GM21367 (cell line): ENCODE data around the gene LRRC42.
A peak's percentile ranks its signal among the peaks of the same experiment; 100 is the strongest.

Experiments
- ATAC-seq: cut with Tn5 transposase; IDR thresholded peaks from one replicate; pipeline ENCODE4 v1.9.1; 2021; ENCODE audit not compliant: unreplicated experiment

Gene LRRC42, protein sequence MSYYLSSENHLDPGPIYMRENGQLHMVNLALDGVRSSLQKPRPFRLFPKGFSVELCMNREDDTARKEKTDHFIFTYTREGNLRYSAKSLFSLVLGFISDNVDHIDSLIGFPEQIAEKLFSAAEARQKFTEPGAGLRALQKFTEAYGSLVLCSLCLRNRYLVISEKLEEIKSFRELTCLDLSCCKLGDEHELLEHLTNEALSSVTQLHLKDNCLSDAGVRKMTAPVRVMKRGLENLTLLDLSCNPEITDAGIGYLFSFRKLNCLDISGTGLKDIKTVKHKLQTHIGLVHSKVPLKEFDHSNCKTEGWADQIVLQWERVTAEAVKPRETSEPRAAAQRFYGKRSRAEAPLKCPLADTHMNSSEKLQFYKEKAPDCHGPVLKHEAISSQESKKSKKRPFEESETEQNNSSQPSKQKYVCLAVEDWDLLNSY

DNA sequence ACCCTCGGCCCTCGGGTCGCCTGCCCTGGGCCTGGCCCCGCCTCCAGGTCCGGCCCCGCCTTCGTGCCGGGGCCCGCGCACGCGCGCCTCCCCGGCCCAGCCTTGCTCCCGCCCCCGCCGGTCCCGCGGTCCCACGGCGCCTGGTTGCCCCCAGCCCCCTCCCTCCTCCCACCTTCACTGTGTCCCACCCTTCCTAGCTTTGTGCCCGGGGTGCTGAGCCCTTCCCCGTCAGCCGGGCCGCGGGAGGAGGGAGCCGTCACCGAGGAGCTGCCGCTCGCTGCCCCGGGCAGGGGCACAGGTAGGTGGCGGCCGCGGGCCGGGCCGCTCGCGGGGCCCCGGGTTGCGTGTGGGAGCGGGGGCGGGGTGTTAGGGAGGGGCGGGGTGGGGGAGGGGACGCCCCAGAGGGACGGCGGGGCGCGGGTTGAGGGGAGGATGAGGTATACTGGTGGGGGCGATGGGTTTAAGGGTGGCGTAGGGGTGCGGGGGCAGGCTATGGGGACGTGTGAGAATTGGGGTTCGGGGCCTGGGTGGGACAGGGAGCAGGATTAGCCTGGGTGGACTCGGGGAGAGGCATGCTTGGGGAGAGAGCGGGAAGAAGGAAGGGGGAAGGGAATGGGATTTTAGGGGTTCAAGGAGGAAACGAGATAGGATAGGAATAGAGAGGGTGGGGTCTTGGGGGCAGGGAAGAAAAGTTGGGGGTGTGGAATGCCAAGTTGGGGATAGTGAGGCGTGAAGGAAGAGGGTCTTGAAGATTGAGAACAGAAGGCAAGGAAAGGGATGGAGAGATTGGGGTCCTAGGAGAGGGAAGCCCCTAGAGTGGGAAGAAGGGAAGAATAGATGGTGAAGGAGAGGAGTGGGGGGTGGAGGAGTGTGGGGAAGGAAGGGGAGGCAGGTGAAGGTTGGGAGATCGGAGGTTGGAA lies at the start of gene LRRC42:
TSS of gene LRRC42 (plus strand) at position 99 of the 920 bp plus-strand sequence. CDS start 5,650 bp downstream, outside the sequence.
- ATAC-seq: peak; percentile 53

DNA sequence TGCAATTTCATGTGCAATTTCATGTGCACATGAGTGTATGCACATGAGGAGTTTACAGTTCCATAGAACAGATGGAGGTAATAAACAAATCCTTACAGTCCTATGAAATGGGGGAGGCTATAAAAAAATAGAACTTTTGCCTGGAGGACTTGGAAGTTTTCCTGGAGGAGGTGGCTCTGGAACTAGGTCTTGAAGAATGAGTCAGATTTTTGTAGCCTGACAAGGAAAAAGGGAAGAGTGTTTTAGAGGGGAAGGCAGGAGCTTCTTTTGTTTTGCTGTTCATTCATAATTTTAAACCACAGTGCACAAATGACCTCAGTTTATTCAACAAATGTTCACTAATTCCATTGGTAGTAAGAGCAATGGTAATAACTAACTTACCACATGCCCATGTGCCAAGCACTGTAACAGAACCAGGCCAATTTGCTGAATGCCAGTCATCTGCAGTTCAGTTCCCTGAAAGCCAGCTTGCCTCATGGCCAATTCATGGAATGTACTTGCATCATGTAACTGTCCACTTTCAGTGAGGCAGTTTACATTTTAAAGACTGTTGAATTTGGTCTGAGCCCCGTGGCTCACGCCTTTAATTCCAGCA lies 49.4 kb upstream of the LRRC42 start:
- ATAC-seq: no peak

DNA sequence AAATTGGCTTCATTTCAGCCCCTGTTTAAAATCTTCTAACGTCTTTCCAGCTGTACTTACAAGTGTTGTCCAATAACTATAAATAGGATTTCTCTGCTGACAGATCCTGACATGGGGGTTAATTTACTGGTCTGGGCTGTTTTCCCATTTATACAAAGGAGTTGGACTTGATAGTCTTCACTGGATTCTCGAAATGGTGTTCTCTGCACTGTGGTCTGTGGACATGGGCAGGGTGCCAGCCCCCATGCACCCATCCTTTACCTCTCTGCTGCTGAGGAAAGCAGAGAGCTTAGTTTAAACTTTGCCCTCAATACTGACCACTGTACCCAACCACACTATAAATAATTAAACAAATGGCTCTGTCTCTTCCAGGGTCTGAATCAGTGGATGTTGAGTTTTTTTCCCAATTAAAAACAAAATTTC lies 46.9 kb upstream of the LRRC42 start:
- ATAC-seq: no peak

DNA sequence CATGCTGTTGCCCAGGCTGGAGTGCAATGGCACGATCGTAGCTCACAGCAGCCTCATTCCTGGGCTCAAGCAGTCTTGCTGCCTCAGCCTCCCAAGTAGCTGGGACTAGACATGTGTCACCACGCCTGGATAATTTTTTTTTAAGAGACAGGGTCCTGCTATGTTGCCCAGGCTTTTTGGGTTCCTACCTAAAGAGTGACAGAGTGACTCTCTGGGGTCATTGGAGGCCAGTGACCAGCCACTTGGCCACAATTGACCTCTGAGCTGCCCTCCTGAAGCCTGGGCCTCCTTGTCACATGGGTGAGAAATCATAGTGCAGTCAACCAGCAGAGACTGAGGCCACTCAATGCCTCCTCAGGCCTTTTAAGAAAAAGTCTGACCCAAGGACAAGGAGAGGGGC lies 46.4 kb upstream of the LRRC42 start:
- no peak for ATAC-seq

DNA sequence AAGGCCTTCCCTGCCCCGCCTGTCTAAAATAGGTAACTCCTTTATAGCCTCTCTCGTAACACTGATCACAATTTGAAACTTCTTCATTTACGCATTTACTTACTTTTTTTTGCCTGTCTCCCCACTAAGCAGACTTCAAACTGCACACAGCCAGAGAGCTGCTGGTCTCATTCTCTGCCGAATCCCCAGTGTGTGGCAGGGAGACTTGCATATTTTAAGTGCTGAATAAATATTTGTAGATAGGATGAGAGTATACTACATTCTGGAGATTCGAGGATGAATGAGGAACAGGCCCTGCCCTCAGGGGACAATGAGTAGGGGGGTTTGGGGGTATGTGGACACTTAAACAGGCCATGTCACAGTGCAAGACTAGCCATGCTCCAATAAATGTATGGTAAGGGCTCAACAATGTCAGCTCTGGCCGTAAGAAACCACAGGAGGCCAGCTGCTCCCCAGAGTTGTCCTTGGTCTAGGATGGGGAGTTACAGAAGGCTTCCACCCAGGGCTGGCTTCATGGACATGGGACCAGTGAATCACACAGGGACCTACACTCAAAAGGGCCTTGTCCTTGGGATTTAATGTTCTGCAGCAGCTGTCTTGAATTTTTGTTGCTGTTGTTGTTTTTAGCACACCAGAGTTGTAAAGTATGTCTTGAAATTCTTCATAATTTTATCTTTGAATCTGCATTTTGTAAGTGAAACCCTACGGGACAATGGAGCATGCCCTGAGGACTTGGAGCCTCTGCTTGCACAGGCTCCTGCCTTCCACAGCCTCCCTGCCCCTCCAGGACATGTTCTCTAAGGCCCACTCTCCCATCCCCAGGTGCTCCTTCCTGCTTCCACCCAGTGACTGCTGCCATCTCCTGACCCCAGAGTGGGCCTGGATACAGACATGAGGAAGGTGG lies 43.7 kb upstream of the LRRC42 start:
- ATAC-seq: no peak

DNA sequence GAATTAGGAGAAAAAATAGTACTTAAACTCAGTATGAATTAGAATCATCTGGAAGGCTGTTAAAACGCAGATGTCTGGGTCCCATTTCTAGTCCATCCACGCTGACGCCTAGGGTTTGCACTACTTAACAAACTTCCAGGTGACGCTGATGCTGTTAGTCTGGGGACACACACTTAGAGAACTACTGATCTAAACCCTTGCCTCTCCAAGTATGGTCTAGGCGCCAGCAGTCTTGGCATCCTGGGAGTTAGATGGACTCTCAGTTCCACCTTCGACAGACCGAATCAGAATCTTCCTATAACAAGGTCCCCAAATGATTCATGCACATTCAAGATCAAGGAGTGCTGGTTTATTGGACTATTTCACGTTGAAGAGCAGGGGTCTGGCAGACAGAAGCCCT lies 40.6 kb upstream of the LRRC42 start:
- no peak for ATAC-seq

DNA sequence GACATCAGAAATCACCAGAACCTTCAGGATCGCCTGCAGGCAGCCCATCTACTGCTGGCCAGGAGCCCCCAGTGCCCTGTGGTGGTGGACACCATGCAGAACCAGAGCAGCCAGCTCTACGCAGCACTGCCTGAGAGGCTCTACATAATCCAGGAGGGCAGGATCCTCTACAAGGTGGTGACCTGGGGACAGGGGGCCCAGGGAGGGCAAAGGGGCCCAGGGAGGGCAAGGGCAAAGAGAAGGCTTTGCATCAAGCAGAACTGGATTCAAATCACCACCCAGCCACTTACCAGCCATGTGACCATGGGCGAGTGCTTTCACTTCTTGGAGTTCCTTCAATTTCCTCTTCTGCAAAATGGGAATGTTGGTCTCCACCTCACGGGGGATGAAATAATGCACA lies 40.0 kb upstream of the LRRC42 start:
- no peak for ATAC-seq

DNA sequence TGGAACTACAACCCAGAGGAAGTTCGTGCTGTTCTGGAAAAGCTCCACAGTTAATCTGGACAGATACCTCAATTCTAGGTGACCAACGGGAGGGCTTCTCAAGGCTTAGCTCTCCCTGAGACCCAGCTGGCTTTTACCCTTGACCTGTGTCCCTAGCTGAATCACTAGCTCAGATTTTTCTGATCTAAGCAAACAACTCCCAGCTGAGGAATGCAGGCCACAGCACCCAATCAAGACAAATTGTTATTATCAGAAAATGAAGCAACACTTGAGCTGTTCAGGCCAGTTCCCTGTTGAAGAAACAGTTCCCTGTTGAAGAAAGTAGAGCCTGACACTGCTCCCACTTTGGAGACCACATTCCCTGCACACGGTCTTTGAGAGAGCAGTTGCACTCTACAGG lies 36.2 kb upstream of the LRRC42 start:
- no peak for ATAC-seq

DNA sequence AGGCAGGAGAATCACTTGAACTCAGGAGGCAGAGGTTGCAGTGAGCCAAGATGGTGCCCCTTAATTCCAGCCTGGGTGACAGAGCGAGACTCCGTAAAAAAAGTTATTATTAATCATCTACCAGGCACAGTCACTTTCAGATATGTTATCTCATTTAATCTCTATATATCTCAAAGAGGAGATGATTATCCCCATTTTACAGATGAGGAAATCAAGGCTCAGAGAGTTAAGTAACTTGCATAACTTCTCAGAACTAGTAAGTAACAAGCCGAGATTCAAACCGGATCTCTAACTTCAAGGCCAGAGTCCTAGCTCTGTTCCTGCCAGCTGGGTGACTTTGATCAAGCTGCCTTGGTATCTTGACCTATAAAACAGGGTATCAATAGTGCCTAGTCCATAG lies 34.7 kb upstream of the LRRC42 start:
- ATAC-seq: no peak

DNA sequence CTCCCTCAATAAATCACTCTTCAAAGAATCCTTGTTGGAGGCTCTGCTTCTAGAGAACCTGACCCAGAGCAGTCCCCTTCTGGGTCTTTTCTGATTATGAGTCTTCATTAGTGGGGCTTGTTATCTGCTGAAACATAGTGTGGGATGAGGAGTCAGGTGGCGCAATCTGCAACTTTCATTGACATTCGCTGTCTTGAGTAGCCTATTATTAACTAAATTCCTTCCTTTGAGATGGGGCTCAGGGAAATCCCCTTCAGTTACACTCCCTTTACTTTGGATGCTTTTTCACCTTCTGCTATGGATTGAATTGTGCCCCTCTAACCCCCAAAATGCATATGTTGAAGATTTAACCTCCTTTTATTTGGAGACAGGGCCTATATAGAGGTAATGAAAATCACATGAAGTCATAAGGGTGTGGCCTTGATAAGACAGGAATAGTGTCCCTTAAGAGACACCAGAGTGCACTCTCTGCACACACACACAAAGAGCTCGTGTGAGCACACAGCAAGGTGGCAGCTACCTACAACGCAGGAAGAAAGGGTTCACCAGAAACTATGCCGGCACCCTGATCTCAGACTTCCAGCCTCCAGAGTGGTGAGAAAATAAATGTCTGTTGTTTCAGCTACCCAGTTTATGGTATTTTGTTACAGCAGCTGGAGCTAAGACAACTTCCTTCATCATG lies 32.7 kb upstream of the LRRC42 start:
- ATAC-seq: no peak

DNA sequence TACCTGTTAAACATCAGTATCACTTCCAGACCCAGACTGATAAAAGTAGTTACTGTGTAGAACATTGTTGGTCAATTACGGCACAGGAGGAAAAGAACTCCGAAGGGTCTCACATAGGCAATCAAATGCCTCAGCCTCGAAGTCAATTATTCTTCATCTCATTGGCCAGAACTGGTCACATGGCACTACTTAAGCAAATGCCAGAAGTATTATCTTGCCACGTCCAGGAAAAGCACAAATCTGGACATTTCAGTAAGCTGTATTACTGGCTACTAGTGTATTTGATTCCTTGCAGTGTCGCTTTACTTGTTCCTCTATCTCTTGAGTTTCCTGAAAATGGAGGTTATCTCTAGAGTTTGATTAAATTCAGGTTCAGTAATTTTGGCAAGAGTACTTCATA lies 27.8 kb upstream of the LRRC42 start:
- ATAC-seq: no peak

DNA sequence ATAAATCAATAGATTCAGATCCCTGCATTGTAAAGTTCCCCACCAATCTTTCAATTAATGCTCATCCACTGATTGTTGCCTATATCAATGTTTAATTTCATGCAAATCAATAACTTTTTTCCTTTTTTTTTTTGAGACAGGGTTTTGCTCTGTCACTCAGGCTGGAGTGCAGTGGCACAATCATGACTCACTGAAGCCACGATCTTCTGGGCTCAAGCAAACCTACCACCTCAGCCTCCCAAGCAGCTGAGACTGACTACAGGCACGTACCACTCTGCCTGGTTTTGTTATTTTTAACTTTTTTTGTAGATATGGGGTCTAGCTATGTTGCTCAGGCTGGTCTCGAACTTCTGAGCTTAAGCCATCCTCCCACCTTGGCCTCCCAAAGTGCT lies 26.5 kb upstream of the LRRC42 start:
- no peak for ATAC-seq

DNA sequence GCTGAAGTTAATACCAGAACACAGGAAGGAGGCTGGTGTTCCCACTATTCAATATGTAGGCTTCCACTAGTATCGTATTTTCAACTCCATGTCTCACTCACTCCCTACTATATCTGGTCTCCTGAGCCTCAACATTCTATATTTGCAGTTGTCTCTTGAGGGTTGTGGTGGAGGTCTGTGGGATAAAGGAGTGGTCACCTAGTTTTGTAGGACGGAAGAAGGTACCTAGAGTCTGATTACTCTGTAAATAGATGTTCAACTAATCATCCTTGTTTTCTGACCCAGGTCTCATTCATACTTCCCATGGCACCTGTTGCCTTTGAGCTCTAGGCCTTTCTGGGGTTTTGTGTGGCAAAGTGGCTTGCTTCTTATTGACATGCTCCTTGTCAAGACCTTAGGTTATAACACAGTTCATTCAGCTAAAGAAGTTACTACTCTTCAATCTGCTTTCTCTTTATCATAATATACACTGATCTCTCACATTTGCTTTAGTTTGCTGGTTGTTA lies 18.7 kb upstream of the LRRC42 start:
- no peak for ATAC-seq

DNA sequence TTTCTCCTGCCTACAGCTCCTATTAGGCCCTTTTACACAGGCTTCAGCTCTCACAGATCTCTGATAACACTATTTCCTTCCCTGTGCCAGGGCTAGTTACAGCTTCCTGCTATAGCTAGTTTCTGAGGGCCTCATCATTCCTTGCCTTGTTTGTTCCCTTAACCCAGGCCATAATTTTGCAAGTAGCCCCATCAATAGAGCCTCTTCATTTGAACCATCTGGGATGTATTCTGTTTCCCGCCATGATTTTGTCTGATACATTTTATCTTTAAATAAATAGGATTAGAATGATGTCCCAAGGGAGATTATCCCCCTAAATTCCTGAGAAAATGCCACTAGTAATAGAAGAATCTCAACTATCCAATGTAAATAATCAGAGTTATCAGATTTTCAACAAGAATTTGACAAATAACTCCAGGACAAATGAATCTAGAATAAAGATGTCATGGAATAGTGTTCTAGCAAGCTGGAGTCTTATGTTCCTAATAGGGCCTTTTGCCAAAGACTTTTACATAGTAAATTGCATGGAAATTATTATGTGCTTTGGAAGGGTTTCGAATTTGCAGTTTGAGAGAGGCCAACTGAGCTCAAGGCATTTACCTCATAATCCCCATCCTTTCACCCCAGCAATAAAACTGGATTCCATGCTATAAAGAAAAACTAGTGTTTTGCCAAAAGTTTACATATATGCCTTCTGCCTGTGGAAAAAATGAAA lies 16.7 kb upstream of the LRRC42 start:
- no peak for ATAC-seq

DNA sequence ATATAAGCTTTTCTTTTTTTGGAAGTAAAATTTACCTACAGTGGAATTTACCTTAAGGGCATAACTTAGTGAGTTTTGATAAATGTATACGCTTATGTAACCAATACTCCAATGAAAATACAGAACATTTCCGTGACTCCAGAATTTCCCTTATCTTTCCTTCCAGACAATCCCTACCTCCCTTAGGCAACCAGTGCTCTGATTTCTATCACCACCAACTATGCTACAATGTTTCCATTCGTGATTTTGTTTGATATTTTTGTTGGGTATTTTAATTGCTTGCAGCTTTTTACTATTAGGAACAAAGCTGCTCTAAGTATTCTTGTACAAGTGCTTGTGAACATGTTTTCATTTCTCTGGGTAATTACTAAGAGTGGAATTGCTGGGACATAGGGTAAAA lies 15.2 kb upstream of the LRRC42 start:
- no peak for ATAC-seq

DNA sequence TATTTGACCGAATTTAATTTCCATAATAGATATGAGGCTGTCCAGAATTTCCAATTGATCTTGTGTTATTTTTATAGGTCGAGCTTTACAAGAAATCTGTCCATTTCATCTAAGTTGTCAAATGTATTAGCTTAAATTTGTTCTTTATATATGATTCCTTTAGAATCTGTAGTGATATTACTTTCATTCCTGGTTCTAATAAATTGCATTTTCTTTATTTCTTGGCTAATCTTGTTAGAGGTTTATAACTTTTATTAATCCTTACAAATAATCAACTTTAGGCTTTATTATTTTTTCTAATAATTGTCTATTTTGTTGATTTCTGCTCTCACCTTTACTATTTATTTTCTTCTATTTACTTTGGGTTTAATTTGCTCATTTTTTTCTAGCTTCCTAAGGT lies 14.6 kb upstream of the LRRC42 start:
- ATAC-seq: no peak

DNA sequence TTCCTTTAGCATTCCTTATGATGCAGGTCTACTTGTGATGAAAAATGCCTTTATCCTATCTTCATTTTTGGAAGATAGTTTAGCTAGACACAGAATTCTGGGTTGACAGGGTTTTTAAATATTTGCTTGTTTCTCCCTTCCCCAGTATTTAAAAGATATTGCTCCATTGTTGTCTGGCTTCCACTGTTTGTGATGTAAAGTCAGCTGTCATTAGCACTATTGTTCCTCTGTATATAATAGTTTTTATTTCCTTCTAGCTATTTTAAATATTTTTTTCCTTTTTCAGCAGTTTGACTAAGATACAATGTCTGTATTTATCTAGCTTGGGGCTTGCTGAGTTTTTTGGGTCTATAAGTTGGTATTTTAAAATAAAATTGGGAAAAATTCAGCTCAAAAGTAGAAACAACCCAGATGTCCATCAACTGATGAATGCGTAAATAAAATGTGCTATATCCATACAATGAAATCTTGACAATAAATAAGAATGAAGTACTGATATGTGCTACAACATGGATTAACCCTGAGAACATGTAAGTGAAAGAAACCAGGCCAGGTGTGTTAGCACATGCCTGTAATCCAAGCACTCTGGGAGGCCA lies 11.9 kb upstream of the LRRC42 start:
- no peak for ATAC-seq

DNA sequence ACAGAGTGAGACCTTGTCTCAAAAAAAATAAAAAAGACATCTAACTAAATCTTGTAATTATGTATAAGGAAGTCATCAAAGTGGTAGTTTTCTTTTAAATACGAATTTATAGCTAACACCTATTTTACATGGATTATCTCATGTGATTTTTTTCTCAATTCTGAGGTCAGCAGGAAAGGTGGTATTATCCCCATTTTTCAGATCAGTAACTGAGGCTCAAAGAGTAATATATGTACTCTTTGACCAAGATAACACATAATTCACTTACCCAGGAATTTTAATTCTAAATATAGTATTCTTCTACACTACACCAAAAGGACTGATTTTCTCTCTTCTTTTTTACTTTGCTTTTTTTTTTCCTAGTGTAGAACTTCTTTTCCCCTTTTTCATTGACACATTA lies 9.7 kb upstream of the LRRC42 start:
- ATAC-seq: no peak
